GM12878 (cell line): Measurements from ENCODE around the gene TRDN.

Source experiments
- CHD1 ChIP-seq: IDR thresholded peaks from 2 replicates; pipeline ENCODE4 v1.6.1; 2012; ENCODE audit warnings: low read depth, low read length, improper control_type of control experiment
- CHD2 ChIP-seq: IDR thresholded peaks from 2 replicates; pipeline ENCODE4 v1.6.1; 2011; ENCODE audit warnings: low read depth, low read length, improper control_type of control experiment, borderline replicate concordance
- CTCF ChIP-seq, 3 experiments: IDR thresholded peaks in 2 of 3; conservative IDR thresholded peaks in 1 of 3; 2 replicates each; pipeline ENCODE4 v1.5.1; 2011; ENCODE audit warnings: low read depth in 3 of 3, low read length in 3 of 3, mild to moderate bottlenecking in 3 of 3, control low read depth in 2 of 3, moderate library complexity in 2 of 3, inconsistent platforms in 1 of 3, mixed read lengths in 1 of 3; ENCODE audit not compliant: control insufficient read depth in 2 of 3, insufficient read depth in 1 of 3; ENCODE audit errors: extremely low read depth in 1 of 3
- EZH2 ChIP-seq: IDR thresholded peaks from 2 replicates; pipeline ENCODE4 v1.6.1; 2012; ENCODE audit warnings: low read depth, mild to moderate bottlenecking, control low read depth, inconsistent platforms, low read length, borderline replicate concordance; ENCODE audit not compliant: control insufficient read depth
- MTA2 ChIP-seq: fragments of 450-650 bp; IDR thresholded peaks from 2 replicates; pipeline ENCODE4 v1.6.1; 2016; ENCODE audit warnings: low read depth, mild to moderate bottlenecking, moderate library complexity
- PML ChIP-seq: IDR thresholded peaks from 2 replicates; pipeline ENCODE4 v1.6.1; 2012; ENCODE audit warnings: low read length, inconsistent platforms
- POU2F2 ChIP-seq: IDR thresholded peaks from 3 replicates; pipeline ENCODE4 v1.6.1; 2011; ENCODE audit warnings: low read depth, mild to moderate bottlenecking, low read length, borderline replicate concordance
- RAD21 ChIP-seq: IDR thresholded peaks from 2 replicates; pipeline ENCODE4 v1.6.1; 2011; ENCODE audit warnings: mild to moderate bottlenecking, low read depth, low read length, moderate library complexity; ENCODE audit not compliant: insufficient read depth
- REST ChIP-seq: IDR thresholded peaks from 2 replicates; pipeline ENCODE4 v1.6.1; 2012; ENCODE audit warnings: mild to moderate bottlenecking, low read depth, low read length
- USF2 ChIP-seq: IDR thresholded peaks from 2 replicates; pipeline ENCODE4 v1.6.1; 2011; ENCODE audit warnings: low read depth, low read length, improper control_type of control experiment, borderline replicate concordance

- no peak for TF ChIP-seq CTCF (IDR thresholded peaks at IDR 0.05 in 2 of 3, conservative IDR thresholded peaks at IDR 0.05 in 1 of 3; ENCODE audit: control insufficient read depth in 2 of 3, extremely low read depth in 1 of 3, insufficient read depth in 1 of 3, low read depth in 3 of 3, low read length in 3 of 3)
- no peak for TF ChIP-seq POU2F2
- no peak for TF ChIP-seq USF2
- no peak for TF ChIP-seq RAD21
- no peak for TF ChIP-seq CHD1
- no peak for TF ChIP-seq REST
- TF ChIP-seq MTA2 = no peak
- TF ChIP-seq EZH2 = no peak
- TF ChIP-seq CHD2 = no peak
- no peak for TF ChIP-seq PML
Observed at GRCh38 chr6:123641497-123641896, 4.7 kb upstream of the TRDN start.
